GM21515 (cell line): ENCODE results near the gene PCDHGA7.
"Not testable (repeated sequence)": the region's sequence is repeated elsewhere in the genome, so short reads cannot be mapped to it uniquely, and the experiment has no call there.

Source experiments
- ATAC-seq: cut with Tn5 transposase; IDR thresholded peaks from one replicate; pipeline ENCODE4 v1.9.1; 2021; ENCODE audit not compliant: unreplicated experiment

The PCDHGA7 gene

DNA sequence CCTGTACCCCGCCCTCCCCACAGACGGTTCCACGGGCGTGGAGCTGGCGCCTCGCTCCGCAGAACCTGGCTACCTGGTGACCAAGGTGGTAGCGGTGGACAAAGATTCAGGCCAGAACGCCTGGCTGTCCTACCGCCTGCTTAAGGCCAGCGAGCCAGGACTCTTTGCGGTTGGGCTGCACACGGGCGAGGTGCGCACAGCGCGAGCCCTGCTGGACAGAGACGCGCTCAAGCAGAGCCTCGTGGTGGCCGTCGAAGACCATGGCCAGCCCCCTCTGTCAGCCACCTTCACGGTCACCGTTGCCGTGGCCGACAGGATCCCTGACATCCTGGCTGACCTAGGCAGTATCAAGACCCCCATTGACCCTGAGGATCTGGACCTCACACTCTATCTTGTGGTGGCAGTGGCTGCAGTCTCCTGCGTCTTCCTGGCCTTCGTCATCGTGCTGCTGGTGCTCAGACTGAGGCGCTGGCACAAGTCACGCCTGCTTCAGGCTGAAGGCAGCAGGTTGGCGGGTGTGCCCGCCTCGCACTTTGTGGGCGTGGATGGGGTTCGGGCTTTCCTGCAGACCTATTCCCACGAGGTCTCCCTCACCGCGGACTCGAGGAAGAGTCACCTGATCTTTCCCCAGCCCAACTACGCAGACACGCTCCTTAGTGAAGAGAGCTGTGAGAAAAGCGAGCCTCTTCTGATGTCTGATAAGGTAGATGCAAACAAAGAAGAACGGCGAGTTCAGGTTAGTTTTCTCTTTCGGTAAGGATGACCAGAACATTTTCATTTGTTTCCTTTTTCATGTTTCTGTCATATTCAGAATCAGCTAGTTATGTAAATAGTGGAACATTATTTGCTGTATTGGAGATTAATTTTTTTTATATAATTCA lies 16.3 kb upstream of the PCDHGA7 start:
- no peak for ATAC-seq

DNA sequence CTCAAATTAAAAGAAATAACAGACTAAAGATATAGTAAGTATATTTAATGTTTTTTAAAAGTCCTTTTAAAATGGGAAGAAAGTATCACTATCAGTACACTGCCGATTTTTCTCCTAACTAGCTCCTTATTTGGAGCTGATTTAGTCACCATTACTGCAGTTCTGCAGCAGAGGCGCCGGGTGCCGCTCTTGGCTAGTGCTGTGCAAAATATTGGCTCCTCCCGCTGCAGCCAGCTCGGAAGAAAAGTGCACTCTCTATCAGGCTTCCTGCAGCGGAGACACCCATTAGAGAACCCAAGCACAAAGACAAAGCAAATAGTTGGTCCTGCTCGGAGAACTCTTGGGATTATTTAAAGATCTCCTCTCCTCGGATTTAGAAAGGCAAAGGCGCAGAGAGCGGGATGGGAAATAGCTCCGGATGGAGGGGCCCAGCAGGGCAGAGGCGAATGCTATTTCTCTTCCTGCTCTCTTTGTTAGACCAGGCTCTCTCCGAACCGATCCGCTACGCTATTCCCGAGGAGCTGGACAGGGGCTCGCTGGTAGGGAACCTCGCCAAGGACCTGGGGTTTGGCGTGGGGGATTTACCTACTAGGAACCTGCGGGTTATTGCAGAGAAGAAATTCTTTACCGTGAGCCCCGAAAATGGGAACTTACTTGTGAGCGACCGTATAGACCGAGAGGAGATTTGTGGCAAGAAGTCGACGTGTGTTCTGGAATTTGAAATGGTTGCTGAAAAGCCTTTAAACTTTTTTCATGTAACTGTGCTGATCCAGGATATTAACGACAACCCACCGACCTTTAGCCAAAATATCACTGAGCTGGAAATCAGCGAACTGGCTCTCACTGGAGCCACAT lies 12.3 kb upstream of the PCDHGA7 start, which contains the start of gene PCDHGB3:
PCDHGB3 (plus strand) TSS at position 249 of the 855 bp plus-strand sequence; CDS start at position 402, 153 bp downstream.
- ATAC-seq: peak; percentile 96

DNA sequence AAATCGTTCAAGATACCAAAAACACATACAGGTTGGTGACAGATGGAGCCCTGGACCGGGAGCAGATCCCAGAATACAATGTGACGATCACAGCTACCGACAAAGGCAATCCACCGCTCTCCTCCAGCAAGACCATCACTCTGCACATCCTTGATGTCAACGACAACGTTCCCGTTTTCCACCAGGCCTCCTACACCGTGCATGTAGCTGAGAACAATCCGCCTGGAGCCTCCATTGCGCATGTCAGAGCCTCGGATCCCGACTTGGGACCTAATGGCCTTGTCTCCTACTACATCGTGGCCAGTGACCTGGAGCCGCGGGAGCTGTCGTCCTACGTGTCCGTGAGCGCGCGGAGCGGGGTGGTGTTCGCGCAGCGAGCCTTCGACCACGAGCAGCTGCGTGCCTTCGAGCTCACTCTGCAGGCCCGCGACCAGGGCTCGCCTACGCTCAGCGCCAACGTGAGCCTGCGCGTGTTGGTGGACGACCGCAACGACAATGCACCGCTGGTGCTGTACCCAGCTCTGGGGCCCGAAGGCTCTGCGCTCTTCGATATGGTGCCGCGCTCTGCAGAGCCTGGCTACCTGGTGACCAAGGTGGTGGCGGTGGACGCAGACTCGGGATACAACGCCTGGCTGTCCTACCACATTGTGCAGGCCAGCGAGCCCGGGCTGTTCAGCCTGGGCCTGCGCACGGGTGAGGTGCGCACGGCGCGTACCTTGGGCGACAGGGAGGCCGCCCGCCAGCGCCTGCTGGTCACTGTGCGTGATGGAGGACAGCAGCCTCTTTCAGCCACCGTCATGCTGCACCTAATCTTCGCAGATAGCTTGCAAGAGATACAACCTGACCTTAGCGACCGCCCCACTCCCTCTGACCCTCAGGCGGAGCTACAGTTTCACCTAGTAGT lies 10.7 kb upstream of the PCDHGA7 start:
- no peak for ATAC-seq

DNA sequence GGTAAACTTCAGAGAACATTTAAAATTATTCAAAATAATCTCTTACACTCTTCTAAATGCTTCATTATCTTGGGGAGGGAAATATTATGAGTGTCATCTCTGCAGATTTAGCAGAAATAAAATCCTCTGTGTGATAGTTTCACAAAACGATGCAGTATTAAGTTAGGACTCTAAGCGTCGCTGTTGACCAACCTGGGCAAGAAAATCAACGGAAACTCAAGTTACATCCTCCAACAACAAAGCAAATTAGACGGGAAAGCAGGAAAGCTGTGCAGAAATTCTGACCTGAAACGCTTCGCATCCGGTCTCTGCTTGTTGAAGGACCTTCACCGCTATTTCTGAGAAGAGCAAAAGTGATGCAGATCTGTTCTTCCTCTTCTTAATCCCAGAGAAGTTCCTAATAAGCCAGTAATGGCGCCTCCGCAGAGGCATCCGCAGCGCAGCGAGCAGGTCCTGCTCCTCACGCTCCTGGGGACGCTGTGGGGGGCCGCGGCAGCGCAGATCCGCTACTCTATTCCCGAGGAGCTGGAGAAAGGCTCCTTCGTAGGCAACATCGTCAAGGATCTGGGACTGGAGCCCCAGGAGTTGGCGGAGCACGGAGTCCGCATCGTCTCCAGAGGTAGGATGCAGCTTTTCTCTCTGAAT lies 8.7 kb upstream of the PCDHGA7 start, which contains the start of gene PCDHGA6:
PCDHGA6 (plus strand) TSS at position 219 of the 645 bp plus-strand sequence; CDS start at position 412, 193 bp downstream.
- ATAC-seq: no peak

DNA sequence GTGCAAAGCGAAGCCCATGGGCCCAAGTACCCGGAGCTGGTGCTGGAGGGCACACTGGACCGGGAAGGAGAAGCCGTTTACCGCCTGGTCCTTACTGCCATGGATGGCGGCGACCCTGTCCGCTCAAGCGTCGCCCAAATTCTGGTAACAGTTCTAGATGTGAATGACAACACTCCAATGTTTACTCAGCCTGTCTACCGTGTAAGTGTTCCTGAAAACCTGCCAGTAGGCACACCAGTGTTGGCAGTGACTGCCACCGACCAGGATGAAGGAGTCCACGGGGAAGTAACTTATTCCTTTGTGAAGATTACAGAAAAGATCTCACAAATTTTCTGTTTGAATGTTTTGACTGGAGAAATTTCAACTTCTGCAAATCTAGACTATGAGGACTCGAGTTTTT lies 7.9 kb upstream of the PCDHGA7 start:
- no peak for ATAC-seq

DNA sequence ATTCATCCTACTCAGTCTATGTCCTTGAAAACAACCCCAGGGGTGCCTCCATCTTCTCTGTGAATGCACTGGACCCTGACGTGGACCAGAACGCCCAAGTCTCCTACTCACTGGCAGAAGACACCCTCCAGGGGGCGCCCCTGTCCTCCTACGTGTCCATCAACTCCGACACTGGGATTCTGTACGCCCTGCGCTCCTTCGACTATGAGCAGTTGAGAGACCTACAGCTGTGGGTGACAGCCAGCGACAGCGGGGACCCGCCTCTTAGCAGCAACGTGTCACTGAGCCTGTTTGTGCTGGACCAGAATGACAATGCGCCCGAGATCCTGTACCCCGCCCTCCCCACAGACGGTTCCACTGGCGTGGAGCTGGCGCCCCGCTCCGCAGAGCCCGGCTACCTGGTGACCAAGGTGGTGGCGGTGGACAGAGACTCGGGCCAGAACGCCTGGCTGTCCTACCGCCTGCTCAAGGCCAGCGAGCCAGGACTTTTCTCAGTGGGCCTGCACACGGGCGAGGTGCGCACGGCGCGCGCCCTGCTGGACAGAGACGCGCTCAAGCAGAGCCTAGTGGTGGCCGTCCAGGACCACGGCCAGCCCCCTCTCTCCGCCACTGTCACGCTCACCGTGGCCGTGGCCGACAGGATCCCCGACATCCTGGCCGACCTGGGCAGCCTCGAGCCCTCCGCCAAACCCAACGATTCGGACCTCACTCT lies 6.9 kb upstream of the PCDHGA7 start:
- ATAC-seq: not testable (repeated sequence)

DNA sequence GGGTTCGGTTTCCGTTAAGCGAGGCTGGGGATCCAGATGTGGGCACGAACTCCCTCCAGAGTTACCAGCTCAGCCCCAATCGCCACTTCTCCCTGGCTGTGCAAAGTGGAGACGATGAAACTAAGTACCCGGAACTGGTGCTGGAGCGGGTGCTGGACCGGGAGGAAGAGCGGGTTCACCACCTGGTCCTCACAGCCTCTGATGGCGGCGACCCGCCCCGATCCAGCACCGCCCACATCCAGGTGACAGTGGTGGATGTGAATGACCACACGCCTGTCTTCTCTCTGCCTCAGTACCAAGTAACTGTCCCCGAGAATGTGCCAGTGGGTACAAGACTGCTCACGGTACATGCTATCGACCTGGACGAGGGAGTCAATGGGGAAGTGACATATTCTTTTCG lies 803 bp downstream of the PCDHGA7 start:
- no peak for ATAC-seq

DNA sequence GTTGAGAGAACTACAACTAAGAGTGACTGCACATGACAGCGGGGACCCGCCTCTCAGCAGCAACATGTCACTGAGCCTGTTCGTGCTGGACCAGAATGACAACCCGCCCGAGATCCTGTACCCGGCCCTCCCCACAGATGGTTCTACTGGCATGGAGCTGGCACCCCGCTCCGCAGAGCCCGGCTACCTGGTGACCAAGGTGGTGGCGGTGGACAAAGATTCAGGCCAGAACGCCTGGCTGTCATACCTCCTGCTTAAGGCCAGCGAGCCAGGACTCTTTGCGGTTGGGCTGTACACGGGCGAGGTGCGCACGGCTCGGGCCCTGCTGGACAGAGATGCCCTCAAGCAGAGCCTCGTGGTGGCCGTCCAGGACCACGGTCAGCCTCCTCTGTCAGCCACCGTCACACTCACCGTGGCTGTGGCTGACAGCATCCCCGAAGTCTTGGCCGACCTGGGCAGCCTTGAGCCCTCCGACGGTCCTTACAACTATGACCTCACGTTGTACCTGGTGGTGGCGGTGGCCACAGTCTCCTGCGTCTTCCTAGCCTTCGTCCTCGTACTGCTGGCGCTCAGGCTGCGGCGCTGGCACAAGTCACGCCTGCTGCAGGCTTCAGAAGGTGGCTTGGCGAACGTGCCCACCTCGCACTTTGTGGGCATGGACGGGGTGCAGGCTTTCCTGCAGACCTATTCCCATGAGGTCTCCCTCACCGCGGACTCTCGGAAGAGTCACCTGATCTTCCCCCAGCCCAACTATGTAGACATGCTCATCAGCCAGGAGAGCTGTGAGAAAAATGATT lies 2.1 kb downstream of the PCDHGA7 start:
- no peak for ATAC-seq

DNA sequence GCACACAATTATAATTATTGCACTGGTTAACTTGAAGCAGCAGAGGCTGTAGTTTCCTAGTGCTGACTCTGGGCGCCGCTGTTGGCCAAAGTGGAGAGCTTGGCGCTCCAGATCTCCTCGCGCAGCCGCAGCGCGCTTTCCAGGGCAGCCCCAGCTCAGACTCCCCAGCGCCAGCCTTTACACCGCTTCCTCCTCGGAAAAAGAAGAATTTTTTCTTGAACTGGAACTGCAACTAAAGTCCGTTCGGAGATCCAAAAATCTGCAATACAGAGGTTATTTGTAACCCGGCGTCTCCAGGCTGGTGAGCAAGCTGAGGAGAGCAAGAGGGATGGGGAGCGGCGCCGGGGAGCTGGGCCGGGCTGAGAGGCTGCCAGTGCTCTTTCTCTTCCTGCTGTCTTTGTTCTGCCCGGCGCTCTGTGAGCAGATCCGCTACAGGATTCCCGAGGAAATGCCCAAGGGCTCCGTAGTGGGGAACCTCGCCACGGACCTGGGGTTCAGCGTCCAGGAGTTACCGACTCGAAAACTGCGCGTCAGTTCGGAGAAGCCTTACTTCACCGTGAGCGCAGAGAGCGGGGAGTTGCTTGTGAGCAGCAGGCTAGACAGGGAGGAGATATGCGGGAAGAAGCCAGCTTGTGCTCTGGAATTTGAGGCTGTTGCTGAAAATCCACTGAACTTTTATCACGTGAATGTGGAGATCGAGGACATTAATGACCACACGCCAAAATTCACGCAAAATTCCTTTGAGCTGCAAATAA lies 5.2 kb downstream of the PCDHGA7 start, which contains the start of gene PCDHGB4:
PCDHGB4 (plus strand) TSS at position 142 of the 755 bp plus-strand sequence; CDS start at position 329, 187 bp downstream.
- ATAC-seq: peak; percentile 78

DNA sequence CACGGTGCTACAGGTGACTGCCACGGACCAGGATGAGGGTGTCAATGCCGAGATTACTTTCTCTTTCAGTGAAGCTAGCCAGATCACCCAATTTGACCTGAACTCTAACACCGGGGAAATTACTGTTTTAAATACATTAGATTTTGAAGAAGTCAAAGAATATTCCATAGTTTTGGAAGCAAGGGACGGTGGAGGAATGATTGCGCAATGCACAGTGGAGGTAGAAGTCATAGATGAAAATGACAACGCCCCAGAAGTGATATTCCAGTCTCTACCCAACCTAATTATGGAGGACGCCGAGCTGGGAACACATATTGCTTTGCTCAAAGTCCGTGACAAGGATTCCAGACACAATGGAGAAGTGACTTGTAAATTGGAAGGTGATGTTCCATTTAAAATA lies 6.1 kb downstream of the PCDHGA7 start:
- no peak for ATAC-seq

DNA sequence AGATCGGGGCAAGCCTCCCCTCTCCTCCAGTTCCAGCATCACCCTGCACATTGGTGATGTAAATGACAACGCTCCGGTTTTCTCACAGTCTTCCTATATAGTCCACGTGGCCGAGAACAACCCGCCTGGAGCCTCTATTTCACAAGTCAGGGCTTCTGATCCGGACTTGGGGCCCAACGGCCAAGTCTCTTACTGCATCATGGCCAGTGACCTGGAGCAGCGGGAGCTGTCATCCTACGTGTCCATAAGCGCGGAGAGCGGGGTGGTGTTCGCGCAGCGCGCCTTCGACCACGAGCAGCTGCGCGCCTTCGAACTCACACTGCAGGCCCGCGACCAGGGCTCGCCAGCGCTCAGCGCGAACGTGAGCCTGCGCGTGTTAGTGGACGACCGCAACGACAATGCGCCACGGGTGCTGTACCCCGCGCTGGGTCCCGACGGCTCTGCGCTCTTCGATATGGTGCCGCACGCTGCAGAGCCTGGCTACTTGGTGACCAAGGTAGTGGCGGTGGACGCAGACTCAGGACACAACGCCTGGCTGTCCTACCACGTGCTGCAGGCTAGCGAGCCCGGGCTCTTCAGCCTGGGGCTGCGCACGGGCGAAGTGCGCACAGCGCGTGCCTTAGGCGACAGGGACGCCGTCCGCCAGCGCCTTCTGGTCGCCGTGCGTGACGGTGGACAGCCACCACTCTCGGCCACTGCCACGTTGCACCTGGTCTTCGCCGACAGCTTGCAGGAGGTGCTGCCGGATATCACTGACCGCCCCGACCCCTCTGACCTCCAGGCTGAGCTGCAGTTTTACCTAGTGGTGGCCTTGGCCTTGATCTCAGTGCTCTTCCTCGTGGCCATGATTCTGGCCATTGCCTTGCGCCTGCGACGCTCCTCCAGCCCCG lies 6.9 kb downstream of the PCDHGA7 start:
- ATAC-seq: no peak

DNA sequence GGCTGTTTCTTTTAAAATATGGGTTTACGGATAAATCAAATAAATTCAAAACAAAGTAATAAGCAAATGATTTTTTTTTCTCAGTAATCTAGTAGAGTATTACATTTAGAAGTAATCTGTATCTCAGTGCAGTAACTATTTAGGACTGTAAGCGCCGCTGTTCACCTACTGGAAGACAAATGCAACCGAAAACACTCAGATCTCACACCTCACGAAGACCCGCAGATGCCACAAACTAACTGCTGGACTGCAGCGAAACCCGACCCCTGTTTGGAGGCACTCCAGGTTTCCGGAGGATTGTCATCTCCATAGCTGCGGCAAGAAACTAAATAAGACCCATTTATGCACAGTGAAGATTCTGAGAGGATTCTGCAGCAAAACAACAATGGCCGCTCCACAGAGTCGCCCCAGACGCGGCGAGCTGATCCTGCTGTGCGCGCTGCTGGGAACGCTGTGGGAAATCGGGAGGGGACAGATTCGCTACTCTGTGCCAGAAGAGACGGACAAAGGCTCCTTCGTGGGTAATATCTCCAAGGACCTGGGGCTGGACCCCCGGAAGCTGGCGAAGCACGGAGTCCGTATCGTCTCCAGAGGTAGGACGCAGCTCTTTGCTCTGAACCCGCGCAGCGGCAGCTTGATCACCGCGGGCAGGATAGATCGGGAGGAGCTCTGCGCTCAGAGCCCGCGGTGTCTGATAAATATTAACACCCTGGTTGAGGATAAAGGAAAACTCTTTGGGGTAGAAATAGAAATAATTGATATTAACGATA lies 10.1 kb downstream of the PCDHGA7 start, which contains the start of gene PCDHGA8:
PCDHGA8 (plus strand) TSS at position 205 of the 770 bp plus-strand sequence; CDS start at position 386, 181 bp downstream.
- ATAC-seq: no peak

DNA sequence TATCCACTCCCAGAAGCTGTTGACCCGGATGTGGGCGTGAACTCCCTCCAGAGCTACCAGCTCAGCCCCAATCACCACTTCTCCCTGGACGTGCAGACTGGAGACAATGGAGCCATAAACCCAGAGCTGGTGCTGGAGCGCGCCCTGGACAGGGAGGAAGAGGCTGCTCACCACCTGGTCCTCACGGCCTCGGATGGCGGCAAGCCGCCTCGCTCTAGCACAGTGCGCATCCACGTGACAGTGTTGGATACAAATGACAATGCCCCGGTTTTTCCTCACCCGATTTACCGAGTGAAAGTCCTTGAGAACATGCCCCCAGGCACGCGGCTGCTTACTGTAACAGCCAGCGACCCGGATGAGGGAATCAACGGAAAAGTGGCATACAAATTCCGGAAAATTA lies 10.7 kb downstream of the PCDHGA7 start:
- ATAC-seq: no peak

DNA sequence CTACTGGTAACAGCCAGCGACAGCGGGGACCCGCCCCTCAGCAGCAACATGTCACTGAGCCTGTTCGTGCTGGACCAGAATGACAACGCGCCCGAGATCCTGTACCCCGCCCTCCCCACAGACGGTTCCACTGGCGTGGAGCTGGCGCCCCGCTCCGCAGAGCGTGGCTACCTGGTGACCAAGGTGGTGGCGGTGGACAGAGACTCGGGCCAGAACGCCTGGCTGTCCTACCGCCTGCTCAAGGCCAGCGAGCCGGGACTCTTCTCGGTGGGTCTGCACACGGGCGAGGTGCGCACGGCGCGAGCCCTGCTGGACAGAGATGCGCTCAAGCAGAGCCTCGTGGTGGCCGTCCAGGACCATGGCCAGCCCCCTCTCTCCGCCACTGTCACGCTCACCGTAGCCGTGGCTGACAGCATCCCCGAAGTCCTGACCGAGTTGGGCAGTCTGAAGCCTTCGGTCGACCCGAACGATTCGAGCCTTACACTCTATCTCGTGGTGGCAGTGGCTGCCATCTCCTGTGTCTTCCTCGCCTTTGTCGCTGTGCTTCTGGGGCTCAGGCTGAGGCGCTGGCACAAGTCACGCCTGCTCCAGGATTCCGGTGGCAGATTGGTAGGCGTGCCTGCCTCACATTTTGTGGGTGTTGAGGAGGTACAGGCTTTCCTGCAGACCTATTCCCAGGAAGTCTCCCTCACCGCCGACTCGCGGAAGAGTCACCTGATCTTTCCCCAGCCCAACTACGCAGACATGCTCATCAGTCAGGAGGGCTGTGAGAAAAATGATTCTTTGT lies 12.1 kb downstream of the PCDHGA7 start:
- not testable (repeated sequence) for ATAC-seq
